T-helper 1 cell treated with Interleukin-12 subunit alpha and Interleukin-12 subunit beta and Interleukin-4 antibody, amounts not matched to agents 30 μg/mL and 1 μg/mL, for 36 hours (primary cell): ENCODE results near the gene PRKG1.
"Not testable (repeated sequence)": the region's sequence is repeated elsewhere in the genome, so short reads cannot be mapped to it uniquely, and the experiment has no call there.

ENCODE experiments used
- H3K27ac Mint-ChIP-seq: one replicate; pipeline ENCODE4 v1.8.0; 2021; ENCODE audit warnings: mild to moderate bottlenecking, mixed read lengths
- H3K27me3 Mint-ChIP-seq: one replicate; pipeline ENCODE4 v1.8.0; 2021; ENCODE audit warnings: low read depth, mixed read lengths
- H3K36me3 Mint-ChIP-seq: one replicate; pipeline ENCODE4 v1.8.0; 2021; ENCODE audit warnings: low read depth, mixed read lengths
- H3K4me1 Mint-ChIP-seq: one replicate; pipeline ENCODE4 v1.8.0; 2021; ENCODE audit warnings: low read depth, mixed read lengths
- H3K4me3 Mint-ChIP-seq: one replicate; pipeline ENCODE4 v1.8.0; 2021; ENCODE audit warnings: mild to moderate bottlenecking, moderate library complexity, mixed read lengths
- H3K9me3 Mint-ChIP-seq: one replicate; pipeline ENCODE4 v1.8.0; 2021; ENCODE audit warnings: mixed read lengths

PRKG1 gene

GRCh38 chr10:51547941-51548340 is 473.7 kb downstream of the PRKG1 start:
- Mint-ChIP-seq H3K27me3 (no peaks in the 10 kb centered on the region), H3K4me1 (no peaks in the 10 kb centered on the region)

GRCh38 chr10:51552879-51553278 is 478.6 kb downstream of the PRKG1 start:
- H3K27me3 Mint-ChIP-seq, result no peaks in the 10 kb centered on the region
- H3K4me1 Mint-ChIP-seq, result no peaks in the 10 kb centered on the region
- no peaks in the 10 kb centered on the region for H3K36me3 Mint-ChIP-seq
- no peaks in the 10 kb centered on the region for H3K9me3 Mint-ChIP-seq
- no peak overlapping the region for H3K27ac Mint-ChIP-seq
- no peak overlapping the region for H3K4me3 Mint-ChIP-seq

More at GRCh38 chr10:51547941-51548340, 473.7 kb downstream of the PRKG1 start:
- Mint-ChIP-seq H3K4me3 (no peak overlapping the region), H3K36me3 (no peaks in the 10 kb centered on the region), H3K27ac (no peak overlapping the region), H3K9me3 (no peaks in the 10 kb centered on the region)

- no peaks in the 10 kb centered on the region for H3K36me3 Mint-ChIP-seq
- H3K27ac Mint-ChIP-seq, result no peak overlapping the region
- no peaks in the 10 kb centered on the region for H3K4me1 Mint-ChIP-seq
- H3K9me3 Mint-ChIP-seq, result no peaks in the 10 kb centered on the region
- H3K4me3 Mint-ChIP-seq, result no peak overlapping the region
- no peaks in the 10 kb centered on the region for H3K27me3 Mint-ChIP-seq
Observed at GRCh38 chr10:51564896-51565510, 490.7 kb downstream of the PRKG1 start.

GRCh38 chr10:51567271-51567670 is 493.0 kb downstream of the PRKG1 start:
- no peak overlapping the region for H3K4me3 Mint-ChIP-seq
- no peaks in the 10 kb centered on the region for H3K36me3 Mint-ChIP-seq
- H3K4me1 Mint-ChIP-seq, result no peaks in the 10 kb centered on the region
- no peak overlapping the region for H3K27ac Mint-ChIP-seq
- H3K27me3 Mint-ChIP-seq, result no peaks in the 10 kb centered on the region
- no peaks in the 10 kb centered on the region for H3K9me3 Mint-ChIP-seq

GRCh38 chr10:51569467-51569866 is 495.2 kb downstream of the PRKG1 start:
- Mint-ChIP-seq H3K4me3 (no peak overlapping the region), H3K9me3 (no peaks in the 10 kb centered on the region), H3K36me3 (no peaks in the 10 kb centered on the region), H3K4me1 (no peaks in the 10 kb centered on the region), H3K27ac (no peak overlapping the region), H3K27me3 (no peaks in the 10 kb centered on the region)

- Mint-ChIP-seq H3K27ac (no peak overlapping the region), H3K9me3 (no peaks in the 10 kb centered on the region), H3K4me3 (no peak overlapping the region), H3K36me3 (no peaks in the 10 kb centered on the region), H3K4me1 (no peaks in the 10 kb centered on the region), H3K27me3 (no peaks in the 10 kb centered on the region)
Observed at GRCh38 chr10:51574248-51575048, 500.2 kb downstream of the PRKG1 start.

- not testable (repeated sequence) for H3K4me1 Mint-ChIP-seq, H3K27me3 Mint-ChIP-seq, H3K36me3 Mint-ChIP-seq, H3K27ac Mint-ChIP-seq, H3K9me3 Mint-ChIP-seq, H3K4me3 Mint-ChIP-seq
Observed at GRCh38 chr10:51581196-51581595, 506.9 kb downstream of the PRKG1 start.

- H3K27me3 Mint-ChIP-seq, result no peaks in the 10 kb centered on the region
- no peaks in the 10 kb centered on the region for H3K4me1 Mint-ChIP-seq
- H3K4me3 Mint-ChIP-seq, result no peak overlapping the region
- H3K9me3 Mint-ChIP-seq, result no peaks in the 10 kb centered on the region
- no peak overlapping the region for H3K27ac Mint-ChIP-seq
- H3K36me3 Mint-ChIP-seq, result no peaks in the 10 kb centered on the region
Observed at GRCh38 chr10:51583976-51584375, 509.7 kb downstream of the PRKG1 start.

- no peak overlapping the region for H3K4me3 Mint-ChIP-seq
- no peaks in the 10 kb centered on the region for H3K36me3 Mint-ChIP-seq
- H3K27ac Mint-ChIP-seq, result no peak overlapping the region
- no peaks in the 10 kb centered on the region for H3K9me3 Mint-ChIP-seq
- no peaks in the 10 kb centered on the region for H3K27me3 Mint-ChIP-seq
- no peaks in the 10 kb centered on the region for H3K4me1 Mint-ChIP-seq
Observed at GRCh38 chr10:51585742-51586141, 511.5 kb downstream of the PRKG1 start.

GRCh38 chr10:51588984-51589383 is 514.7 kb downstream of the PRKG1 start:
- Mint-ChIP-seq H3K4me3 (no peak overlapping the region), H3K4me1 (no peaks in the 10 kb centered on the region), H3K9me3 (no peaks in the 10 kb centered on the region), H3K27me3 (no peaks in the 10 kb centered on the region), H3K36me3 (no peaks in the 10 kb centered on the region), H3K27ac (no peak overlapping the region)

GRCh38 chr10:51590818-51591217 is 516.5 kb downstream of the PRKG1 start:
- no peak overlapping the region for H3K27ac Mint-ChIP-seq
- H3K4me3 Mint-ChIP-seq, result no peak overlapping the region
- no peaks in the 10 kb centered on the region for H3K27me3 Mint-ChIP-seq
- no peaks in the 10 kb centered on the region for H3K4me1 Mint-ChIP-seq
- no peaks in the 10 kb centered on the region for H3K9me3 Mint-ChIP-seq
- H3K36me3 Mint-ChIP-seq, result no peaks in the 10 kb centered on the region

- no peak overlapping the region for H3K27ac Mint-ChIP-seq
- H3K9me3 Mint-ChIP-seq, result no peaks in the 10 kb centered on the region
- no peak overlapping the region for H3K4me3 Mint-ChIP-seq
- no peaks in the 10 kb centered on the region for H3K36me3 Mint-ChIP-seq
- no peaks in the 10 kb centered on the region for H3K27me3 Mint-ChIP-seq
- H3K4me1 Mint-ChIP-seq, result no peaks in the 10 kb centered on the region
Observed at GRCh38 chr10:51596695-51597094, 522.4 kb downstream of the PRKG1 start.

GRCh38 chr10:51599647-51600046 is 525.4 kb downstream of the PRKG1 start:
- Mint-ChIP-seq H3K27ac (no peak overlapping the region), H3K4me1 (no peaks in the 10 kb centered on the region), H3K4me3 (no peak overlapping the region), H3K27me3 (no peaks in the 10 kb centered on the region), H3K36me3 (no peaks in the 10 kb centered on the region), H3K9me3 (no peaks in the 10 kb centered on the region)

- Mint-ChIP-seq H3K27ac (no peak overlapping the region), H3K36me3 (no peaks in the 10 kb centered on the region), H3K9me3 (no peaks in the 10 kb centered on the region), H3K27me3 (no peaks in the 10 kb centered on the region), H3K4me3 (no peak overlapping the region), H3K4me1 (no peaks in the 10 kb centered on the region)
Observed at GRCh38 chr10:51602326-51602725, 528.0 kb downstream of the PRKG1 start.

GRCh38 chr10:51604579-51604978 is 530.3 kb downstream of the PRKG1 start:
- Mint-ChIP-seq H3K9me3 (no peaks in the 10 kb centered on the region), H3K27ac (no peak overlapping the region), H3K36me3 (no peaks in the 10 kb centered on the region), H3K27me3 (no peaks in the 10 kb centered on the region), H3K4me1 (no peaks in the 10 kb centered on the region), H3K4me3 (no peak overlapping the region)
